Measurements from ENCODE around the gene LGALS9. TPM values are rescaled to one million over a fixed set of nuclear protein-coding genes. Genes with fewer than 3 reads are reported as not detected.
A peak's percentile ranks its signal among the peaks of the same experiment; 100 is the strongest.

The LGALS9 gene
- total and polyA plus RNA-seq, 9 of the 15 experiments (the other 6 are each of a cell fraction or from before 2014, with no cell fraction given): 0.45 to 6.9 (median 2.8) TPM

DNA sequence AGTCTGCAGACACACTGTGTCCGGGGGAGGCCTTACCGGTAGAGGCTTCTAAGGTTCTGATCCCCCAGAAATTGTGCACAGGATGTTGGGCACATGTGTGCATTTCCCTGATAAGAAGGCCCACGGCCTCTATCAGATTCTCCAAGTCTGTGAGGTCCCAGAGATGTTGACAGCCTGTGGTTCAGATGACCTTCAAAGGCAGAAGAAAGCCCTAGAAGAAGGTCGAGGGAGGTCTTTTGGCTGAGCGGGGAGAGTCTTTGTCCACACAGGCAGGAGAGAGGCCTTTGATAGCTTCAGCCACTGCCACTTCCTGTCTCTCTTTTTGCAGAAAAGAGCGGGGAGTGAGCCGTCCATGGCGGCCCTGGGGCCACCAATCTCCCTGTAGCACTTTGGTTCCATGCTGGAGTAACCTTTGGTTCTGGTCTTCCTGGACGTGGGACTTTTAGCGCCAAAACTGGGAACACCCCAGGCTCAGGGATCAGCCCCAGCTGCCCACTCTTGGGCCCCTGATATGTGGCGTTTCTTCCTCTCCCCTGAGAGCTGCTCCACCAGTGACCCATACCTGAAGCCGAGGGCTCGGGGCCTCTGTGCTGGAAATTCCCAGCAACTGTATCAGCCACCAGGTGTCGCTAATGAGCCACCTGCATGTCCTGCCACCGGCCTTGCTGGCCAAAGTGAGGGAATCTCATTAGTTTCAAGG is 28.1 kb upstream of the LGALS9 start (continued):
- TF ChIP-seq RBBP5 (IDR thresholded peaks at IDR 0.05; ENCODE audit: borderline replicate concordance, insufficient read depth, low read length, poor library complexity, severe bottlenecking) (peak; percentile 63), FOXM1 (IDR thresholded peaks at IDR 0.05; ENCODE audit: low read depth) (peak; percentile 86; the same call in 1 of the 2 replicates), FOXM1 (CRISPR knock-in tag; IDR thresholded peaks at IDR 0.05; ENCODE audit: low read depth) (no peak), MXI1 (IDR thresholded peaks at IDR 0.05; ENCODE audit: low read depth, low read length) (no peak), ZBTB17 (CRISPR knock-in tag; IDR thresholded peaks at IDR 0.05) (peak; percentile 64; the same call in 1 of the 2 replicates), KAT8 (IDR thresholded peaks at IDR 0.05; ENCODE audit: low read depth) (no peak), LEF1 (IDR thresholded peaks at IDR 0.05) (peak; percentile 96), PPARD (CRISPR knock-in tag; IDR thresholded peaks at IDR 0.05) (no peak), NFIC (IDR thresholded peaks at IDR 0.05) (peak; percentile 70), BMI1 (IDR thresholded peaks at IDR 0.05; ENCODE audit: low read length) (no peak), ZNF561 (CRISPR knock-in tag; conservative IDR thresholded peaks at IDR 0.05) (0 out of 2 replicates have a peak, but pooled peaks have one; percentile 34), SOX6 (IDR thresholded peaks at IDR 0.05) (peak; percentile 92), KLF1 (tag; IDR thresholded peaks at IDR 0.05) (peak; percentile 35; the same call in 1 of the 2 replicates), MCM2 (IDR thresholded peaks at IDR 0.05; ENCODE audit: low read depth) (no peak), NRF1 (conservative IDR thresholded peaks at IDR 0.05 in 1 of 2, IDR thresholded peaks at IDR 0.05 in 1 of 2) (peak in 1 of 2 experiments; percentile 44; a peak in 2 of 4 replicates), TCF3 (CRISPR knock-in tag; IDR thresholded peaks at IDR 0.05) (peak; percentile 93), POLR2AphosphoS5 (IDR thresholded peaks at IDR 0.05; ENCODE audit: control insufficient read depth, insufficient read depth, low read depth, low read length) (peak; percentile 84), ZBTB12 (CRISPR knock-in tag; IDR thresholded peaks at IDR 0.05) (0 out of 2 replicates have a peak, but pooled peaks have one; percentile 7), ERF (CRISPR knock-in tag; IDR thresholded peaks at IDR 0.05) (peak; percentile 13; the same call in 1 of the 2 replicates), HDAC3 (IDR thresholded peaks at IDR 0.05; ENCODE audit: borderline replicate concordance, partially characterized antibody) (no peak)
- TF ChIP-seq, protein P1, sequence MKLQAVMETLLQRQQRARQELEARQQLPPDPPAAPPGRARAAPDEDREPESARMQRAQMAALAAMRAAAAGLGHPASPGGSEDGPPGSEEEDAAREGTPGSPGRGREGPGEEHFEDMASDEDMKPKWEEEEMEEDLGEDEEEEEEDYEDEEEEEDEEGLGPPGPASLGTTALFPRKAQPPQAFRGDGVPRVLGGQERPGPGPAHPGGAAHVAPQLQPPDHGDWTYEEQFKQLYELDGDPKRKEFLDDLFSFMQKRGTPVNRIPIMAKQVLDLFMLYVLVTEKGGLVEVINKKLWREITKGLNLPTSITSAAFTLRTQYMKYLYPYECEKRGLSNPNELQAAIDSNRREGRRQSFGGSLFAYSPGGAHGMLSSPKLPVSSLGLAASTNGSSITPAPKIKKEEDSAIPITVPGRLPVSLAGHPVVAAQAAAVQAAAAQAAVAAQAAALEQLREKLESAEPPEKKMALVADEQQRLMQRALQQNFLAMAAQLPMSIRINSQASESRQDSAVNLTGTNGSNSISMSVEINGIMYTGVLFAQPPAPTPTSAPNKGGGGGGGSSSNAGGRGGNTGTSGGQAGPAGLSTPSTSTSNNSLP (IDR thresholded peaks at IDR 0.05; ENCODE audit: borderline replicate concordance, low read depth, low read length): 0 out of 2 replicates have a peak, but pooled peaks have one; percentile 8
- TF ChIP-seq, protein P2, sequence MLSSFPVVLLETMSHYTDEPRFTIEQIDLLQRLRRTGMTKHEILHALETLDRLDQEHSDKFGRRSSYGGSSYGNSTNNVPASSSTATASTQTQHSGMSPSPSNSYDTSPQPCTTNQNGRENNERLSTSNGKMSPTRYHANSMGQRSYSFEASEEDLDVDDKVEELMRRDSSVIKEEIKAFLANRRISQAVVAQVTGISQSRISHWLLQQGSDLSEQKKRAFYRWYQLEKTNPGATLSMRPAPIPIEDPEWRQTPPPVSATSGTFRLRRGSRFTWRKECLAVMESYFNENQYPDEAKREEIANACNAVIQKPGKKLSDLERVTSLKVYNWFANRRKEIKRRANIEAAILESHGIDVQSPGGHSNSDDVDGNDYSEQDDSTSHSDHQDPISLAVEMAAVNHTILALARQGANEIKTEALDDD (IDR thresholded peaks at IDR 0.05): no peak; the same call in 1 of the 2 replicates
